K562 (cell line): ENCODE results near the gene USP48. TPM values are rescaled to one million over a fixed set of nuclear protein-coding genes. Genes with fewer than 3 reads are reported as not detected.

Experiments used
- CHAMP1 ChIP-seq: fragments of 450-650 bp; IDR thresholded peaks from 2 replicates; pipeline ENCODE4 v1.6.1; 2016; ENCODE audit warnings: mild to moderate bottlenecking
- CSDE1 ChIP-seq, 2 experiments: fragments of 450-650 bp; IDR thresholded peaks; 2 replicates each; pipeline ENCODE4 v1.6.1; 2016; ENCODE audit warnings: mild to moderate bottlenecking in 1 of 2
- DDX20 ChIP-seq: fragments of 450-650 bp; IDR thresholded peaks from 2 replicates; pipeline ENCODE4 v1.6.1; 2016; ENCODE audit warnings: missing genetic modification characterization, low read depth, mild to moderate bottlenecking, missing compliant biosample characterization, moderate library complexity
- FOXP4 ChIP-seq: sonication (generic); formaldehyde crosslinking; IDR thresholded peaks from 2 replicates; pipeline ENCODE4 v1.8.0; 2022; ENCODE audit warnings: mild to moderate bottlenecking, missing genetic modification reagents, borderline replicate concordance
- FUS ChIP-seq: fragments of 200-400 bp; formaldehyde crosslinking; optimal IDR thresholded peaks from 2 replicates; pipeline ENCODE3; 2017; ENCODE audit warnings: low read depth, low read length
- GMEB1 ChIP-seq: fragments of 250-450 bp; sonication (Bioruptor Pico); IDR thresholded peaks from 2 replicates; pipeline ENCODE4 v1.4.0; 2020; ENCODE audit warnings: mild to moderate bottlenecking
- GTF3C2 ChIP-seq: IDR thresholded peaks from 3 replicates; pipeline ENCODE4 v1.6.1; 2011; ENCODE audit warnings: borderline replicate concordance, mild to moderate bottlenecking, moderate library complexity; ENCODE audit not compliant: insufficient read length; ENCODE audit errors: extremely low read depth
- MAFK ChIP-seq: IDR thresholded peaks from 2 replicates; pipeline ENCODE4 v1.6.1; 2011; ENCODE audit warnings: low read length, improper control_type of control experiment
- NRF1 ChIP-seq, 2 experiments: fragments of 450-650 bp; IDR thresholded peaks in 1 of 2; conservative IDR thresholded peaks in 1 of 2; 2 replicates each; pipeline ENCODE4 v1.6.1; 2014; ENCODE audit warnings: mild to moderate bottlenecking in 2 of 2
- USF2 ChIP-seq: sonication (generic); formaldehyde crosslinking; IDR thresholded peaks from 2 replicates; pipeline ENCODE4 v1.5.0; 2020; ENCODE audit warnings: missing genetic modification reagents
- WHSC1 ChIP-seq: IDR thresholded peaks from one replicate; pipeline ENCODE4 v1.6.1; 2012; ENCODE audit warnings: low read length, control low read depth, inconsistent platforms
- ZNF398 ChIP-seq: fragments of 250-450 bp; sonication (Bioruptor Pico); IDR thresholded peaks from 2 replicates; pipeline ENCODE4 v1.8.0; 2021; ENCODE audit warnings: moderate library complexity, mild to moderate bottlenecking, inconsistent platforms
- polyA plus RNA-seq, 8 experiments: library from polyadenylated mRNA; depleted of rRNA in 4 of 8; stranded (reverse) in 5 of 8; unstranded in 3 of 8; fragments of >200 nt; fragmentation: Nextera tagmentation in 2 of 8; fragmentation: Illumina TruSeq in 1 of 8; extraction: Ambion mirVana in 2 of 8; extraction: Trizol in 1 of 8; gene quantifications; 2 replicates each; pipeline versions ENCODE4 v1.2.1 to v1.2.3, GENCODE V29; 2011 to 2014; ENCODE audit warnings: inconsistent platforms in 1 of 8, missing spikeins in 1 of 8
- total RNA-seq, 7 experiments: library from RNA; depleted of rRNA in 6 of 7; stranded (reverse); fragments of >200 nt in 6 of 7; fragmentation: Illumina TruSeq in 2 of 7; extraction: Trizol in 2 of 7; gene quantifications; 2 replicates each; pipeline versions ENCODE4 v1.2.1 to v1.2.3, GENCODE V29; 2011 to 2021; ENCODE audit warnings: low replicate concordance in 1 of 7

Gene USP48
- total and polyA plus RNA-seq, 9 of the 15 experiments (the other 6 are each of a cell fraction or from before 2014, with no cell fraction given) = 23.3 to 123 (median 106) TPM

- no peak for TF ChIP-seq ZNF398 (CRISPR knock-in tag)
- TF ChIP-seq CSDE1 (IDR thresholded peaks at IDR 0.05) = no peak; a peak in 1 of 4 replicates
- TF ChIP-seq USF2 (CRISPR knock-in tag) = no peak
- no peak for TF ChIP-seq DDX20 (tag)
- TF ChIP-seq NRF1 (conservative IDR thresholded peaks at IDR 0.05 in 1 of 2, IDR thresholded peaks at IDR 0.05 in 1 of 2) = peak; percentile 95 to 96
- TF ChIP-seq WHSC1 = no peak
- TF ChIP-seq FUS = peak; percentile 85
- TF ChIP-seq CHAMP1 = no peak
- TF ChIP-seq MAFK = no peak
- TF ChIP-seq GMEB1 = peak; percentile 81
- peak; percentile 2 for TF ChIP-seq GTF3C2
- no peak; the same call in 1 of the 2 replicates for TF ChIP-seq FOXP4 (CRISPR knock-in tag)
These were observed at the start of gene USP48 (continued) for GRCh38 chr1:21782868-21783678.
